ENCODE results near the gene MBD3.

- no peak for TF ChIP-seq TARDBP (IDR thresholded peaks at IDR 0.05)
- TF ChIP-seq LEF1 (IDR thresholded peaks at IDR 0.05; ENCODE audit: borderline replicate concordance), result no peak
- no peak for TF ChIP-seq ZNF384 (IDR thresholded peaks at IDR 0.05)
- no peak for TF ChIP-seq ELF4 (IDR thresholded peaks at IDR 0.05)
- no peak for TF ChIP-seq FOXK2 (IDR thresholded peaks at IDR 0.05)
- no peak for TF ChIP-seq SUZ12 (IDR thresholded peaks at IDR 0.05)
- no peak for TF ChIP-seq BHLHE40 (IDR thresholded peaks at IDR 0.05; ENCODE audit: borderline replicate concordance)
- no peak for TF ChIP-seq ARNT (IDR thresholded peaks at IDR 0.05)
- no peak for TF ChIP-seq PKNOX1 (IDR thresholded peaks at IDR 0.05)
- no peak for TF ChIP-seq HDGF (IDR thresholded peaks at IDR 0.05; ENCODE audit: borderline replicate concordance)
- no peak for TF ChIP-seq CTBP1 (IDR thresholded peaks at IDR 0.05; ENCODE audit: borderline replicate concordance)
Observed at GRCh38 chr19:1555487-1556389, 36.9 kb downstream of the MBD3 start.
